GM18861 (cell line): ENCODE measurements around the gene SPIRE1.
"Not testable (repeated sequence)": the region's sequence is repeated elsewhere in the genome, so short reads cannot be mapped to it uniquely, and the experiment has no call there.

ENCODE experiments used
- ATAC-seq: cut with Tn5 transposase; IDR thresholded peaks from one replicate; pipeline ENCODE4 v1.9.1; 2021; ENCODE audit not compliant: unreplicated experiment

SPIRE1 gene

GRCh38 chr18:12599966-12600365, 57.9 kb downstream of the SPIRE1 start:
- ATAC-seq = no peak

- ATAC-seq = no peak
Measured at GRCh38 chr18:12599543-12599942, 58.4 kb downstream of the SPIRE1 start.

GRCh38 chr18:12598181-12598930, 59.6 kb downstream of the SPIRE1 start:
- no peak for ATAC-seq

- no peak for ATAC-seq
Measured at GRCh38 chr18:12597760-12598159, 60.1 kb downstream of the SPIRE1 start.

GRCh38 chr18:12595571-12596255, 62.2 kb downstream of the SPIRE1 start:
- ATAC-seq = no peak

GRCh38 chr18:12593866-12594265, 64.0 kb downstream of the SPIRE1 start:
- no peak for ATAC-seq

- ATAC-seq = no peak
Measured at GRCh38 chr18:12592597-12593127, 65.2 kb downstream of the SPIRE1 start.

GRCh38 chr18:12589448-12589847, 68.5 kb downstream of the SPIRE1 start:
- no peak for ATAC-seq

- no peak for ATAC-seq
Measured at GRCh38 chr18:12586956-12587355, 71.0 kb downstream of the SPIRE1 start.

- no peak for ATAC-seq
Measured at GRCh38 chr18:12585218-12585617, 72.7 kb downstream of the SPIRE1 start.

GRCh38 chr18:12580630-12581342, 77.1 kb downstream of the SPIRE1 start:
- no peak for ATAC-seq

GRCh38 chr18:12579775-12580174, 78.1 kb downstream of the SPIRE1 start:
- no peak for ATAC-seq

GRCh38 chr18:12577848-12578247, 80.1 kb downstream of the SPIRE1 start:
- no peak for ATAC-seq

- no peak for ATAC-seq
Measured at GRCh38 chr18:12574494-12575185, 83.3 kb downstream of the SPIRE1 start.

GRCh38 chr18:12571630-12572029, 86.3 kb downstream of the SPIRE1 start:
- no peak for ATAC-seq

GRCh38 chr18:12569791-12570190, 88.1 kb downstream of the SPIRE1 start:
- ATAC-seq = no peak

- no peak for ATAC-seq
Measured at GRCh38 chr18:12567849-12568248, 90.1 kb downstream of the SPIRE1 start.

GRCh38 chr18:12564861-12565260, 93.0 kb downstream of the SPIRE1 start:
- no peak for ATAC-seq

GRCh38 chr18:12564378-12564777, 93.5 kb downstream of the SPIRE1 start:
- ATAC-seq = no peak

GRCh38 chr18:12560600-12560999, 97.3 kb downstream of the SPIRE1 start:
- ATAC-seq = not testable (repeated sequence)

GRCh38 chr18:12559319-12559718, 98.6 kb downstream of the SPIRE1 start:
- no peak for ATAC-seq
